Skin epidermis (tissue), 12 donors: ENCODE results near the gene MYO5A.
"Not testable (repeated sequence)": the region's sequence is repeated elsewhere in the genome, so short reads cannot be mapped to it uniquely, and the experiment has no call there.

Experiments
- H3K27ac ChIP-seq, 21 experiments: fragments of 200-600 bp; sonication (generic) in 11 of 21; one replicate each; pipeline ENCODE4 v1.5.0; 2020; ENCODE audit warnings: mild to moderate bottlenecking in 3 of 21, inconsistent platforms in 2 of 21, moderate library complexity in 2 of 21
- H3K4me3 ChIP-seq, 7 experiments: fragments of 200-600 bp; sonication (generic) in 2 of 7; one replicate each; pipeline ENCODE4 v1.5.0; 2020; ENCODE audit warnings: inconsistent platforms in 2 of 7, mild to moderate bottlenecking in 2 of 7, moderate library complexity in 1 of 7

The MYO5A gene

GRCh38 chr15:52514482-52514881 is 14.2 kb downstream of the MYO5A start:
- Histone ChIP-seq H3K27ac (peak overlapping the region in 2 of 21 experiments; percentile 34 to 42), H3K4me3 (no peak overlapping the region)

GRCh38 chr15:52512869-52513268 is 15.8 kb downstream of the MYO5A start:
- H3K4me3 ChIP-seq, result not testable (repeated sequence)
- H3K27ac ChIP-seq, result peak overlapping the region in 1 of 21 experiments; percentile 3

- Histone ChIP-seq H3K27ac (peak overlapping the region in 1 of 21 experiments; percentile 54), H3K4me3 (no peak overlapping the region)
These were observed 17.6 kb downstream of the MYO5A start for GRCh38 chr15:52511084-52511483.

- Histone ChIP-seq H3K27ac (no peak overlapping the region), H3K4me3 (no peak overlapping the region)
These were observed 19.0 kb downstream of the MYO5A start for GRCh38 chr15:52509500-52510245.

GRCh38 chr15:52506549-52506948 is 22.1 kb downstream of the MYO5A start:
- Histone ChIP-seq H3K4me3 (no peak overlapping the region), H3K27ac (no peak overlapping the region)

GRCh38 chr15:52505151-52505550 is 23.5 kb downstream of the MYO5A start:
- Histone ChIP-seq H3K4me3 (no peak overlapping the region), H3K27ac (peak overlapping the region in 15 of 21 experiments; percentile 2 to 69 (median 47))

- peak overlapping the region in 18 of 21 experiments; percentile 2 to 64 (median 45) for H3K27ac ChIP-seq
- no peak overlapping the region for H3K4me3 ChIP-seq
These were observed 24.7 kb downstream of the MYO5A start for GRCh38 chr15:52503788-52504496.

GRCh38 chr15:52502608-52503007 is 26.1 kb downstream of the MYO5A start:
- H3K27ac ChIP-seq, result no peak overlapping the region
- no peak overlapping the region for H3K4me3 ChIP-seq

GRCh38 chr15:52499506-52499905 is 29.2 kb downstream of the MYO5A start:
- Histone ChIP-seq H3K27ac (no peak overlapping the region), H3K4me3 (no peak overlapping the region)

GRCh38 chr15:52498706-52499105 is 30.0 kb downstream of the MYO5A start:
- no peak overlapping the region for H3K4me3 ChIP-seq
- H3K27ac ChIP-seq, result peak overlapping the region in 1 of 21 experiments; percentile 30

- no peak overlapping the region for H3K4me3 ChIP-seq
- peak overlapping the region in 2 of 21 experiments; percentile 2 to 7 for H3K27ac ChIP-seq
These were observed 31.8 kb downstream of the MYO5A start for GRCh38 chr15:52496776-52497470.

GRCh38 chr15:52496175-52496574 is 32.5 kb downstream of the MYO5A start:
- H3K27ac ChIP-seq, result peak overlapping the region in 2 of 21 experiments; percentile 9
- no peak overlapping the region for H3K4me3 ChIP-seq

- H3K4me3 ChIP-seq, result no peak overlapping the region
These were observed 33.6 kb downstream of the MYO5A start for GRCh38 chr15:52495125-52495524.

GRCh38 chr15:52493968-52494367 is 34.7 kb downstream of the MYO5A start:
- no peak overlapping the region for H3K4me3 ChIP-seq
- H3K27ac ChIP-seq, result peak overlapping the region in 2 of 21 experiments; percentile 70 to 77

More at GRCh38 chr15:52495125-52495524, 33.6 kb downstream of the MYO5A start:
- H3K27ac ChIP-seq, result no peak overlapping the region

GRCh38 chr15:52492132-52492531 is 36.5 kb downstream of the MYO5A start:
- H3K4me3 ChIP-seq, result no peak overlapping the region
- peak overlapping the region in 10 of 21 experiments; percentile 5 to 77 (median 44) for H3K27ac ChIP-seq

GRCh38 chr15:52491472-52491871 is 37.2 kb downstream of the MYO5A start:
- Histone ChIP-seq H3K27ac (peak overlapping the region in 7 of 21 experiments; percentile 9 to 77 (median 47)), H3K4me3 (no peak overlapping the region)

GRCh38 chr15:52489430-52489829 is 39.2 kb downstream of the MYO5A start:
- peak overlapping the region in 5 of 21 experiments; percentile 7 to 56 (median 14) for H3K27ac ChIP-seq
- not testable (repeated sequence) for H3K4me3 ChIP-seq

GRCh38 chr15:52488830-52489229 is 39.9 kb downstream of the MYO5A start:
- Histone ChIP-seq H3K27ac (peak overlapping the region in 4 of 21 experiments; percentile 7 to 42 (median 16)), H3K4me3 (no peak overlapping the region)

- Histone ChIP-seq H3K27ac (peak overlapping the region in 7 of 21 experiments; percentile 8 to 62 (median 23)), H3K4me3 (no peak overlapping the region)
These were observed 42.4 kb downstream of the MYO5A start for GRCh38 chr15:52486003-52486996.
